GM20431 (cell line): ENCODE data around the gene ZNF385D.
"Not testable (repeated sequence)": the region's sequence is repeated elsewhere in the genome, so short reads cannot be mapped to it uniquely, and the experiment has no call there.

Experiments used
- in situ Hi-C: fragments of 300-500 bp; cut with MseI, MboI; formaldehyde crosslinking; loops from one replicate; pipeline ENCODE4 v1.15.0; 2020; ENCODE audit warnings: low sequenced_read_pairs; ENCODE audit not compliant: unreplicated experiment

The ZNF385D gene

DNA sequence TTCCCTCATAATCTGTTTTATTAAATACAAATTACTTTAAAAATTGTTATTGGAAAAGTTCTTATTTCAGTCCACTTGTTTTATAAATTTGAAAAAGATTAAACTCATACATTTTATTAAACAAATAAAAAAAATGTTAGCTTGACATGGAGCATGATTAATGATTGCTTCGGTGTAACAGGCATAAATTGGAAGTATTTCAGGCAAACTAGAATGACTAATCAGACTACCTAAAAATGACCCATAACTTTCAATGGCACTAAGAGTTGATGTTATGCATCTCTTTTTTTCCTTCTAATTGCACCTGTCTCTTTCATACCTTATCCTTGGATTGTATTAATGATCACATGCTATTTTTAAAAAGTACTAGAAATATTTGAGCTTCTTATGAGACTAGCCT is 343.3 kb downstream of the ZNF385D start:
- in situ Hi-C loops, result no loop called here

DNA sequence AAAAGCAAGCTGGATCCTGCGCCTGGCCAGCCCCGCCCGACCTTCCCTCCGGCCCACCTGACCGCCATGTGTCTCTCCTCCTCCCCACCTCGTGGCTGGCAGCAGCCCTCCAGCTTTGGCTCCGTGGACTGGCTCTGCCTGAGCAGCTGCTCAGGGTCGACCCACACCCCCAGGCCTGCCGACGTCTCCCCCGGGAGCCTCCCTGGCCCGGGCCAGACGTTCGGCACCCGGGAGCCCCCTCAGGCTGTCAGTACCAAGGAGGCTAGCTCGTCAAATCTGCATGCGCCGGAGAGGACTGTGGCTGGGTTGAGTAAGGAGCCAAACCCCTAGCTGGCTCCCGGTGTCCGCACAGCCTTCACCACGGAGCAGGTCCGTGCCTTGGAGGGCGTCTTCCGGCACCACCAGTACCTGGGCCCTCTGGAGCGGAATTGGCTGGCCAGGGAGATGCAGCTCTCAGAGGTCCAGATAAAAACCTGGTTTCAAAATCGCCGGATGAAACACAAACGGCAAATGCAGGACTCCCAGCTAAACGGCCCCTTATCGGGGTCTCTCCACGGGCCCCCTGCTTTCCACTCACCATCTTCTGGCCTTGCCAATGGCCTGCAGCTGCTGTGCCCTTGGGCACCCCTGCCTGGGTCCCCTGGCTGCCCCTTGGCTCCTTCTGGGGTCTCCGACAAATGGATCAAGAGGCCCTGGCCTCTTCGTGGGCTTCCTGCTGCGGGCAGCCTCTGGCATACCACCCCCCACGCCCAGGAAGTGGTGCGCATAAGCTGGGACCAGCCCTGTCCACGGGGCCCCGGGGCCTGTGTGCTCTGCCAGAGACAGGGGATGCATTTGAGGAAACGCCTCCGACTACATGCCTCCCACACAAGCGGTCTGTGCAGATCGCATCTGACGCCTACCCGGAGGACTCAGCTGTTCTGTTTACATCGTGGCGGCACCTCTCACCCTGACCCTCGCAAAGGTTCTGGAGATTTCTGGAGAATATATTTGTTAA is 345.0 kb downstream of the ZNF385D start:
- in situ Hi-C loops, result no loop called here

DNA sequence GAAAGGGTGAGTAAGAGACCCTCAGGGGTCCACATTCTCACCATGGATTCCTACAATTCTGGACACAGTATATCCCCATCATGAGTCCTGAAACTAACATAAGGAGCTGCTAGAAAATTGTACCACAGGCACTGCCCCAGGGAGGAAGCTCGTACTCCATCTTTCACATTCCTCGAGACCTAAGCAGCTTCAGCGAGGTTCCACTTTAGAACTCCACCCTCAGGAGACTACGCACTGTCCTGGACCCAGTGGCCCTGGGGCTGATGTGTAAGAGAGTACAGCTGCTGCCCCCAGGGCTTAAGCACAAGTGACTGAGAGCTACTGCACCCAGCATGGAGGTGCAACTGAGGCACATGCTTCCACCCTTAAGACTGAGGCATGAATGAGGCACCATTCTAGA is 352.5 kb downstream of the ZNF385D start:
- in situ Hi-C loops, result no loop called here

DNA sequence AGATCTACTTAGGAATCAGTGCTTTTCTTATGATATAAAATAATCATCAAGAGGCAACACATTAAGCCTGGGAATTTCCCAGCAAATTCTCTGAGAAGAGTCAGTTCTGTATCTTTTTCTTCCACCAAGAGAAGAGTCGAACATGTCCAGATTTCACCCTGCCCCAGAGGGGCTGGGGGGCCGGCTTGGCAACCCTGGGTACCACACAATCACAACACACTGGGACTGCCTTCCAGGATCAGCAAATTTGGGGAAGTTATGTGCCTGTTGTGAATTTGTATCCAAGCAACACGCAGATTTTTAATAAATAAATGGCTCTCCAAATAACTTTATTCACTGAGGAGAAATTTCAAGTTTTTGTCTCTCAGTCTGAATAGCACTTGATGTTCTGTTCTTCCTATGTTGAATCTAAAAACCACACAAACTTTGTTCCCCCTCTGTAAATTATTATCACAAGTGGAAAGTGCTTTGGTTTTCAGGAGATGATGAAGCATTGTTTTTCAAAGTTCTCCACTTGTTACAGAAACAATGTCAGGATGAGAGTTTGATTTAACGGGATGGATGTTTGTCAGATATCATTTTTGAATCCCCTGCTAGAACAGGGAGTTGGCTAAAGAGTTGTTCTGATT is 357.2 kb downstream of the ZNF385D start:
- in situ Hi-C loops, result no loop called here

DNA sequence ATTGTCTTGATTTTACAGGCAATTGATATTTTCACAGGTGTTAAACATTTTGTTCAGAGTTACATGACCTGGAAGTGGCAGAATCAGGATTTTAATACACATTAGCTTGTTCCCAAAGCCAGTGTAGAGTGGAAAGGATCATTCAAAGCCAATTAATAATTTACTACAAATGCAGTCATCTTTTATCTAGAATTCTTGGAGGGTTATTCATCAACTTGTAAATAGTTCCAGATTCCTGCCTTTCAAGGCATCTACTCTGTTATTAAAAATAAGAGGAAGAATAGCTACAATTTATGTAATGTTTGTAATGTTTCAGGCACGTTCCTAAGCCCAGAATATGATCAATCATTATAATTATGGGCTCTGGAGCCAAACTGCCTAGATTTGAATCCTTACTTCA is 358.5 kb downstream of the ZNF385D start:
- in situ Hi-C loops, result no loop called here

DNA sequence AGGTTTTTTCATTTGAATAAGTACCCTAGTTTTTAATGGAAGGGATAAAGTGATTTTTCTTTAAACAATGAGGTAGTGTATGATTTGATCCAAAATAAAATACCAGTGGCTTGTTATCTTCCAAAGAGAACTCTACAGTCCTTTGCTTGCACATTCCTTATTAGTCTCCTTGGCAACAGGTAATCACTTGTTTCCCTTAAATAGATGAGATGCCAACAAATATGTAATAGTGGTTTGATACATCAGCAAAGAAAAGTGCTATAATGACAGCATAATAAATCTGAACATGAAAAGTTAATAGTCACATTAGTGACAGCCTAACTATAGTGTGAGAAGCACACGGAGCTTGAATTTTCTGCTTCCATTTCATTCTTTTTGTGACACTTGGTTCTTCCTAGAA is 360.2 kb downstream of the ZNF385D start:
- in situ Hi-C loops, result no loop called here

DNA sequence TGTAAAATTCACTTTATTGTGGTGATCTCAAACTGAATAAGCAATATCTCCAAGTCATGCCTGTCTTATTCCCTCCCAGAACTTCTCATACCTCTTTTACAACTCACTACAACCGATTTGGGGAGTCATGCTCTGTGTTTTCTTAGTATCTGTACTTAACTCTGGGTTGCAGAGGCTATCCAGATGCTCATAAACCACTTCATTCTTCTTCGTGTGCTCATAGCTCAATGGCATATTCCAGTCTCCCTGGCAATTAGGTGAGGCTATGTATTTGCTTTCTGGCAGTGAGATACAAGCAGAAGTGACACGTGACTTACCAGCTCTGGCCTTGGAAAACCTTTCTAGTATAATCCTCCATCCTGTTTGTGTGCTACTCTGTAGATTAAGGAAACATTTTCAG is 360.9 kb downstream of the ZNF385D start:
- in situ Hi-C loops, result no loop called here

DNA sequence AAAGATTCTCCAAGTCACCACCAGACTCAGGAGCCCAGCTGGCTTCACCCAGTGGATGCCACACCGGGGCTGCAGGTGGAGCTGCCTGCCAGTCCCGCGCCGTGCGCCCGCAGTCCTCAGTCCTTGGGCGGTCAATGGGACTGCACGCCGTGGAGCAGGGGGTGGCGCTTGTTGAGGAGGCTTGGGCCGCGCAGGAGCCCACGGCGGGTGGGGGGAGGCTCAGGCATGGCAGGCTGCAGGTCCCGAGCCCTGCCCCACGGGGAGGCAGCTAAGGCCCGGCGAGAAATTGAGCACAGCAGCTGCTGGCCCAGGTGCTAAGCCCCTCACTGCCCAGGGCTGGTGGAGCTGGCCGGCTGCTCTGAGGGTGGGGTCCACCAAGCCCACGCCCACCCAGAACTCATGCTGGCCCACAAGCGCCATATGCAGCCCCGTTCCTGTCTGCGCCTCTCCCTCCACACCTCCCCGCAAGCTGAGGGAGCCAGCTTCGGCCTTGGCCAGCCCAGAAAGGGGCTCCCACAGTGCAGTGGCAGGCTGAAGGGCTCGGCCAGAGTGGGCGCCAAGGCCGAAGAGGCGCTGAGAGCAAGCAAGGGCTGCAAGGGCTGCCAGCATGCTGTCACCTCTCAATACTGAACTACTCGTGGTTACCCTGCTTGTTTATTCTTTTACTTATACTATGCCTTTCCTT is 363.7 kb downstream of the ZNF385D start:
- in situ Hi-C loops, result not testable (repeated sequence)

DNA sequence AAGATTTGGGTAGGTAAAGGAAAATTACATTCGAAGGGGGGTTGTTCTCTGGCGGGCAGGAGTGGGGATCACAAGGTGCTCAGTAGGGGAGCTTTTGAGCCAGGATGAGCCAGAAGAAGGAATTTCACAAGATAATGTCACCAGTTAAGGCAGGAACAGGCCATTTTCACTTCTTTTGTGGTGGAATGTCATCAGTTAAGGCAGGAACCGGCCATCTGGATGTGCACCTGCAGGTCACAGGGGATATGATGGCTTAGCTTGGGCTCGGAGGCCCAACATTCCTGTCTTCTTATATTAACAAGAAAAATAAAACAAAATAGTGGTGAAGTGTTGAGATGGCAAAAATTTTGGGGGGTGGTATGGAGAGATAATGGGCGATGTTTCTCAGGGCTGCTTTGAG is 373.0 kb downstream of the ZNF385D start:
- in situ Hi-C loops, result not testable (repeated sequence)

DNA sequence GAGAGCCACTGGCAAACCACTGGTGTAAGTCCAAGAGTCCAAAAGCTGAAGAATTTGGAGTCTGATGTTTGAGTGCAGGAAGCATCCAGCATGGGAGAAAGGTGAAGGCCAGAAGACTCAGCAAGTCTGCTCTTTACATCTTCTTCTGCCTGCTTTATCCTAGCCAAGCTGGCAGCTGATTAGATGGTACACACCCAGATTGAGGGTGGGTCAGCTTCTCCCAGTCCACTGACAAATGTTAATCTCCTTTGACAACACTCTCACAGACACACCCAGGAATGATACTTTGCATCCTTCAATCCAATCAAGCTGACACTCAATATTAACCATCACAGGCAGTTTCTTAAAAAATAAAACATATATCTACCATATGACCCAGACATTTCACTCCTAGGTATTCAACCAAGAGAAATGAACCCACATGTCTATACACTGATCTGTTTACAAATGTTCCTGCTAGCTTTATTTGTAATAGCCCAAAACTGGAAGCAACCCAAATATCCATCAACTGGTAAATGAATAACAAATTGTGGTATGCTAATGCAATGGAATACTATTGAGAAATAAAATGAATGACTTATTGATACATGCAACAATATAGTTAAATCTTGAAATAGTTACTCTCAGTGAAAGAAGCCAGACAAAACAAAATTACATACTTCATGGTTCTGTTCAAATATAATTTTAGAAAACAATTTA is 373.8 kb downstream of the ZNF385D start:
- in situ Hi-C loops, result no loop called here

DNA sequence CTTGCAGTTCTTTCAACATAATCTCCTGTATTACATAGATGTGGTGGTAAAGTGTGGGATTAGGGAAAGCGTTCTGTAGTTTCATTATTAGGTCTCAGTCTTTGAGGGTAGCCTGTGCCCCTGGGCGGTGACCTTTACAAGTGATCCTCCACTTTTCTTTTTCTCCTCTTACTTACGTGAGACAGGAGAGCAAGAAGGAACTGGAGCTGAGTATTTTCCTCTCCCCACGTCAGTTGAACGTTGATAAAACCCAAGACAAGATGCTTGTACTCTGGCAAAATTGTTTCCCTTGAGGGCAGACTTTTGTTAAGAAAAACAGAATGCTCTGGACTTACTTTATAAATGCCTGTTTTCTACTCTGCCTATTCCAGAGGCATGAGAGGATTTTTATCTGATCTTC is 378.7 kb downstream of the ZNF385D start:
- in situ Hi-C loops, result no loop called here
